Uterus (tissue), 4 donors: Measurements from ENCODE around the gene C8G. TPM values are rescaled to one million over a fixed set of nuclear protein-coding genes. Genes with fewer than 3 reads are reported as not detected.

Experiments
- DNase-seq, 2 donors: peaks; one replicate each; pipeline ENCODE4 v3.0.0-alpha.2; 2019 to 2020
- H3K27ac ChIP-seq, 2 donors: fragments of 200-600 bp; sonication (generic); 1 replicate in 1 of 2; 2 replicates in 1 of 2; pipeline ENCODE4 v1.5.1; 2016 to 2018
- H3K27me3 ChIP-seq, 2 donors: fragments of 200-600 bp; sonication (generic); one replicate each; pipeline ENCODE4 v1.5.1; 2018 to 2019; ENCODE audit warnings: control low read depth in 1 of 2
- H3K36me3 ChIP-seq, 2 donors: fragments of 200-600 bp; sonication (generic); one replicate each; pipeline ENCODE4 v1.5.1; 2019; ENCODE audit warnings: control low read depth in 1 of 2
- H3K4me1 ChIP-seq, 2 donors: fragments of 200-600 bp; sonication (generic); one replicate each; pipeline ENCODE4 v1.5.1; 2018 to 2019; ENCODE audit warnings: control low read depth in 1 of 2
- H3K4me3 ChIP-seq, 2 donors: fragments of 200-600 bp; sonication (generic); 1 replicate in 1 of 2; 2 replicates in 1 of 2; pipeline ENCODE4 v1.5.1; 2018 to 2019; ENCODE audit warnings: mild to moderate bottlenecking in 1 of 2
- H3K9me3 ChIP-seq, 2 donors: fragments of 200-600 bp; sonication (generic); one replicate each; pipeline ENCODE4 v1.5.1; 2019; ENCODE audit warnings: control low read depth in 1 of 2
- POLR2A ChIP-seq, 2 donors: fragments of 450-650 bp; IDR thresholded peaks; one replicate each; pipeline ENCODE4 v1.6.1; 2016; ENCODE audit warnings: antibody characterized with exemption in 2 of 2, mild to moderate bottlenecking in 1 of 2, moderate library complexity in 1 of 2
- intact Hi-C: fragments of 100-400 bp; cut with DNase I; formaldehyde crosslinking; loops from one replicate; pipeline ENCODE4 v1.15.1; 2023; ENCODE audit warnings: low total_unique reads
- total RNA-seq, 4 donors: library from RNA; depleted of rRNA in 3 of 4; stranded (reverse); fragments of >200 nt in 3 of 4; gene quantifications; one replicate each; pipeline versions ENCODE4 v1.1.0 to v1.2.4, GENCODE V29; 2014 to 2023
- TF ChIP-seq, protein P1 (sequence below), 4 experiments: fragments of 200-600 bp in 2 of 4; fragments of 450-650 bp in 2 of 4; sonication (generic) in 2 of 4; IDR thresholded peaks; one replicate each; pipeline ENCODE4 v1.5.1; 2016 to 2019; ENCODE audit warnings: antibody characterized with exemption in 4 of 4, mild to moderate bottlenecking in 2 of 4, moderate library complexity in 1 of 4
- donor health status: DM: yes; HTN: yes; CAD: no.

The C8G gene
- total RNA-seq, 4 donors from 2014 or later = not detected

DNA sequence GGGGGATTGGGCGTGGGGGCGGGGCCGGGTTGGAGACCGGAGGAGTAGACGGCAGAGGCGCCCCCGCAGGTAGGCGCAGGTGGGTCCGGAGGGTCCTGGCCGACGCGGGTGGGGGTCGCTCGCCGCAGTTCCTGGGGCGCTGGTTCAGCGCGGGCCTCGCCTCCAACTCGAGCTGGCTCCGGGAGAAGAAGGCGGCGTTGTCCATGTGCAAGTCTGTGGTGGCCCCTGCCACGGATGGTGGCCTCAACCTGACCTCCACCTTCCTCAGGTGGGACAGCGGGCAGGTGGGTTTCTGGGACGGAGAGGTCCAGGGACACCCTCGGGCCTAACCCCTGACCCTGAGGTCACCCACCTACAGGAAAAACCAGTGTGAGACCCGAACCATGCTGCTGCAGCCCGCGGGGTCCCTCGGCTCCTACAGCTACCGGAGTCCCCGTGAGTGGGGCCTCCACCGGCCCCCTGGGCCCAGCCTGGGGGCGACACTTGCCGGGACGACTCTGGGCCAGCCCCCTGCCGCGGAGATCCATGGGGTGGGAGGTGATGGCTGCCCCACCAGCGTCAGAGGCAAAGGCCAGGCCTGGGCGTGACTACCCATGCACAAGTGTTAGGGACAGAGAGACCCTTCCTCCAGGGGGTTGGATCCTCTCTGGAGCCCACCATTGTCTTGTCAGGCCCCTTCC lies 34.0 kb downstream of the C8G start:
- Histone ChIP-seq H3K4me1 (no peaks in the 10 kb centered on the region), H3K27ac (no peak overlapping the region), H3K36me3 (no peaks in the 10 kb centered on the region), H3K4me3 (no peak overlapping the region), H3K27me3 (no peaks in the 10 kb centered on the region), H3K9me3 (no peaks in the 10 kb centered on the region)
- no peak for DNase-seq
- TF ChIP-seq, protein P1, sequence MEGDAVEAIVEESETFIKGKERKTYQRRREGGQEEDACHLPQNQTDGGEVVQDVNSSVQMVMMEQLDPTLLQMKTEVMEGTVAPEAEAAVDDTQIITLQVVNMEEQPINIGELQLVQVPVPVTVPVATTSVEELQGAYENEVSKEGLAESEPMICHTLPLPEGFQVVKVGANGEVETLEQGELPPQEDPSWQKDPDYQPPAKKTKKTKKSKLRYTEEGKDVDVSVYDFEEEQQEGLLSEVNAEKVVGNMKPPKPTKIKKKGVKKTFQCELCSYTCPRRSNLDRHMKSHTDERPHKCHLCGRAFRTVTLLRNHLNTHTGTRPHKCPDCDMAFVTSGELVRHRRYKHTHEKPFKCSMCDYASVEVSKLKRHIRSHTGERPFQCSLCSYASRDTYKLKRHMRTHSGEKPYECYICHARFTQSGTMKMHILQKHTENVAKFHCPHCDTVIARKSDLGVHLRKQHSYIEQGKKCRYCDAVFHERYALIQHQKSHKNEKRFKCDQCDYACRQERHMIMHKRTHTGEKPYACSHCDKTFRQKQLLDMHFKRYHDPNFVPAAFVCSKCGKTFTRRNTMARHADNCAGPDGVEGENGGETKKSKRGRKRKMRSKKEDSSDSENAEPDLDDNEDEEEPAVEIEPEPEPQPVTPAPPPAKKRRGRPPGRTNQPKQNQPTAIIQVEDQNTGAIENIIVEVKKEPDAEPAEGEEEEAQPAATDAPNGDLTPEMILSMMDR (IDR thresholded peaks at IDR 0.05) = no peak
- intact Hi-C loops = no loop called here

DNA sequence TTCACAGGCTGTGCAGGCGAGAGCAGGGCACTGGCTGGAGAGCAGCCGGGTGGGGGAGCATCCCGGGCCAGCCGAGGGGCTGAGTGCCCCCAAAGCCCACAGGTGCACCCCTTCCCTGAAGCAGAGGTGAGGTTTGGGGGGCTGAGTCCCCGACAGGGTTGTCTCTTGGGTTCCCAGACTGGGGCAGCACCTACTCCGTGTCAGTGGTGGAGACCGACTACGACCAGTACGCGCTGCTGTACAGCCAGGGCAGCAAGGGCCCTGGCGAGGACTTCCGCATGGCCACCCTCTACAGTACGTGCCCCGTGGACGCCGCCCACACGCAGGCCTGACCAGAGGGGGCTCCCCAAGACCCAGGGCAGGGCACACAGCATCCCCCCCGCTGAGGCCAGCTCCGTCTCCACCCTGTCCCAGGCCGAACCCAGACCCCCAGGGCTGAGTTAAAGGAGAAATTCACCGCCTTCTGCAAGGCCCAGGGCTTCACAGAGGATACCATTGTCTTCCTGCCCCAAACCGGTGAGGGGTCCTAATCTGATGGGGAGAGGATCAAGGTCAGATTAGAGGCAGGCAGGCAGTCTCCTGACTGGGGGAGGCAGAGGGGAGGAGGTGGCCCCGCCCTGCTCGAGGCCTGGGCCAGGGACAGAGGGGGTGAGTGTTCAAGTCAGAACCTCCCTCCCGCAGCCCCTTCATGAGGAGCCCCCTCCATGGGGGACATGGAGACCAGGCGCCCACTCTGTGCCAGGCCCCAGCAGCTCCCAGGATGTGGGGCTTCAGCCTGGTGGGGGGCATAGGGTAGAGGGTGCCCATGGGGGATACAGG lies 34.9 kb downstream of the C8G start:
- H3K27ac ChIP-seq = no peak overlapping the region
- TF ChIP-seq POLR2A (IDR thresholded peaks at IDR 0.05) = no peak
- TF ChIP-seq, protein P1 (IDR thresholded peaks at IDR 0.05) = no peak
- peaks cover 4 to 6% of the 10 kb centered on the region in 2 donors for H3K27me3 ChIP-seq
- no peak overlapping the region for H3K4me3 ChIP-seq
- H3K36me3 ChIP-seq = no peaks in the 10 kb centered on the region
- H3K9me3 ChIP-seq = no peaks in the 10 kb centered on the region
- intact Hi-C loops = no loop called here
- H3K4me1 ChIP-seq = no peaks in the 10 kb centered on the region
- no peak for DNase-seq

DNA sequence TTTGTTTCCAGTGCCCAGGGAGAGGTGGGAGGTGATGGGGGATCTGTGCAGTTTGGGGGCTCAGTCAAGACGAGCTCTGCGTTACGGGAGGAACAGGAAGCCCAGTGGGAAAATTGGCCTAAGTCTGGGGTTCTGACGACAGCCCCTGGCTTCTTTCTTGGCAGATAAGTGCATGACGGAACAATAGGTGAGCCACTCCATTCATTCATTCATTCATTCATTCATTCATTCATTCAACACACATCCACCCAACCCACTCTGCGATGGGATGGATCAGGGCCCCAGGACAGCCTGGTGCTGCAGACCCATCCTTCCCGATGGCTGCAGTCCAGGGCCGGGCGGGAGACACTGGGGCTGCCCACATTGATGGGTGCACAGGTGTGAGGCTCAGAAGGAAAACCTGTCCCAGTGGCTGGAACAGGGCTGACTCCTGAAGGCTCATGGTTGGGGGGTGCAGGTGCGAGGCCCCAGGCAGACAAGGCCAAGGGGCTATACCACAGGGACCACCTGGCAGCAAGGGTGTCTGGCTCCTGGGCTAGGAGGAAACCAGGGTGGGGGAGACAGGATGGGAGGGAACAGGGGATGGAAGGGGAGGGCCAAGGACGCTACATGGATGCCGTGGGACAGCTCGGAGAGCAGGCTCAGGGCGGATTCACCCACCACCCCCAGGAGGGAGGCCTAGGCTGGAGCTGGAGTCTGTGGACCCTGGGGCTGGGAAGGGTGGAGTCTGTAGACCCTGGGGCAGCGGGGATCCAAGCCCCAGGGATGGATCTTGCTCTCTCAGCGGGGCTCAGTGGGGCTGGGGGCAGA lies 35.8 kb downstream of the C8G start:
- Histone ChIP-seq H3K9me3 (no peaks in the 10 kb centered on the region), H3K4me3 (no peak overlapping the region), H3K4me1 (no peaks in the 10 kb centered on the region), H3K36me3 (no peaks in the 10 kb centered on the region), H3K27me3 (peaks cover 8 to 9% of the 10 kb centered on the region in 2 donors), H3K27ac (peak overlapping the region in 1 of 2 donors; percentile 24)
- no peak for DNase-seq
- intact Hi-C loops = no loop called here
- TF ChIP-seq, protein P1 (IDR thresholded peaks at IDR 0.05) = no peak
- no peak for TF ChIP-seq POLR2A (IDR thresholded peaks at IDR 0.05)

DNA sequence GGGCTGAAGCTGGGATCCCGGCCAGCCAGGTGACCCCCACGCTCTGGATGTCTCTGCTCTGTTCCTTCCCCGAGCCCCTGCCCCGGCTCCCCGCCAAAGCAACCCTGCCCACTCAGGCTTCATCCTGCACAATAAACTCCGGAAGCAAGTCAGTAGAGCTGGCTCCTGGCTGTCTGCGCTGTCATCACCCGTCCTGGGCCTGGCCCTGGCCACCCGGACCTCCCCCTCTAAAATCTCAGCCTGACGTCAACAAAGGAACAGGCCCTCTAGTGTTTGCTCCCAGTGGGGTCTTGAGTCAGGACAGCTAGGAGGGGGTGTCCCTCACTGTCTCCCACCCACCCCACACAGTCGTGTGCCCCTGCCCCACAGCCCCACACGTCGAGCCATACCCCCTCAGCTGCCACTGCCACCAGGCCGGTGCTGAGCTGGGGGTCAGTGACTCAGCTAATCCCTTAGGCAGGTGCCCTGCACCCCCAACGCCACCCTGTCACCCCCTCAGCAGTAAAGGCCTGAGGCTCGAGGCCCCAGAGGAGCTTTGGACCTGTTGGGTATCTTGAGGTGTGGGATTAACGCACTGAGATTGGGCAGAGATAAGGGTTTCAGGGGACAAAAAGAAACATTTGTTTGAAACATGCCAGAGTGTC lies 36.7 kb downstream of the C8G start:
- Histone ChIP-seq H3K4me3 (no peak overlapping the region), H3K36me3 (no peaks in the 10 kb centered on the region), H3K27me3 (peaks cover 8 to 16% of the 10 kb centered on the region in 2 donors), H3K4me1 (no peaks in the 10 kb centered on the region), H3K9me3 (no peaks in the 10 kb centered on the region), H3K27ac (peak overlapping the region; percentile 24)
- DNase-seq = peak in 1 of 2 donors; percentile 46
- intact Hi-C loops = no loop called here
- TF ChIP-seq, protein P1 (IDR thresholded peaks at IDR 0.05) = no peak
- TF ChIP-seq POLR2A (IDR thresholded peaks at IDR 0.05) = no peak
